ENCODE results near the gene MAMDC2. TPM values are rescaled to one million over a fixed set of nuclear protein-coding genes. Genes with fewer than 3 reads are reported as not detected.

The MAMDC2 gene
- total RNA-seq, 1 donor from 2014 or later, result 0.10 TPM

DNA sequence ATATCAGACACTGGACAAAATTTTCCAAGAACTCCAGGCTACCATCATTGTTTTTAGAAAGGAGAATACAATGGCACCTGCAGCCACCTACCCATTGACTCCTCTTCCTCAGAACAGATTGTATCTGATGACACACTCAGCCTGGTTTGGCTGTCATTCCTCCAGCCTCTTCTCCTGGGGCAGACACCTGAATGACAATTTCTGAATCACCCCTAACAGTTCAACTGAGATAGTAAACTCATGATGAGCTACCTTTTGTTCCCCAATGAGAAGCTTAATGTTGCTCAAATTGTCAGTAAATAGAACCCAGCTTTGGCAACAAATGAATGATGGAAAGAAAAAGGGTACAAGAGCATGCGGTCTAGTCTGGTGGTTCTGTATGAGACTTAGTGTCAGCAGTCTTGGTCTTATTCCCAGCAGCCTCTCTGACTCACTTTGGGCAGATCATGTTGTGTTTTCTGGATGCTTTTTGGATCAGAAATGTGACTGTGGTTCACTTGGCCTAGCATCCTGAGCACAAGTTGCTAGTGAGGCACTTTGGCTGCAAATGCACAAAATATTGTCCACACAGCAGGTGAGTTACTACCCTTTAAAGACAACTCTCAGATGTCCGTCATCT lies 78.3 kb downstream of the MAMDC2 start:
- no peaks in the 10 kb centered on the region for H3K36me3 Mint-ChIP-seq (ENCODE audit: low read depth, unreplicated experiment)
- TF ChIP-seq, protein P1, sequence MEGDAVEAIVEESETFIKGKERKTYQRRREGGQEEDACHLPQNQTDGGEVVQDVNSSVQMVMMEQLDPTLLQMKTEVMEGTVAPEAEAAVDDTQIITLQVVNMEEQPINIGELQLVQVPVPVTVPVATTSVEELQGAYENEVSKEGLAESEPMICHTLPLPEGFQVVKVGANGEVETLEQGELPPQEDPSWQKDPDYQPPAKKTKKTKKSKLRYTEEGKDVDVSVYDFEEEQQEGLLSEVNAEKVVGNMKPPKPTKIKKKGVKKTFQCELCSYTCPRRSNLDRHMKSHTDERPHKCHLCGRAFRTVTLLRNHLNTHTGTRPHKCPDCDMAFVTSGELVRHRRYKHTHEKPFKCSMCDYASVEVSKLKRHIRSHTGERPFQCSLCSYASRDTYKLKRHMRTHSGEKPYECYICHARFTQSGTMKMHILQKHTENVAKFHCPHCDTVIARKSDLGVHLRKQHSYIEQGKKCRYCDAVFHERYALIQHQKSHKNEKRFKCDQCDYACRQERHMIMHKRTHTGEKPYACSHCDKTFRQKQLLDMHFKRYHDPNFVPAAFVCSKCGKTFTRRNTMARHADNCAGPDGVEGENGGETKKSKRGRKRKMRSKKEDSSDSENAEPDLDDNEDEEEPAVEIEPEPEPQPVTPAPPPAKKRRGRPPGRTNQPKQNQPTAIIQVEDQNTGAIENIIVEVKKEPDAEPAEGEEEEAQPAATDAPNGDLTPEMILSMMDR (IDR thresholded peaks at IDR 0.05; ENCODE audit: unreplicated experiment), result no peak
- no peaks in the 10 kb centered on the region for H3K4me1 Mint-ChIP-seq (ENCODE audit: unreplicated experiment)

DNA sequence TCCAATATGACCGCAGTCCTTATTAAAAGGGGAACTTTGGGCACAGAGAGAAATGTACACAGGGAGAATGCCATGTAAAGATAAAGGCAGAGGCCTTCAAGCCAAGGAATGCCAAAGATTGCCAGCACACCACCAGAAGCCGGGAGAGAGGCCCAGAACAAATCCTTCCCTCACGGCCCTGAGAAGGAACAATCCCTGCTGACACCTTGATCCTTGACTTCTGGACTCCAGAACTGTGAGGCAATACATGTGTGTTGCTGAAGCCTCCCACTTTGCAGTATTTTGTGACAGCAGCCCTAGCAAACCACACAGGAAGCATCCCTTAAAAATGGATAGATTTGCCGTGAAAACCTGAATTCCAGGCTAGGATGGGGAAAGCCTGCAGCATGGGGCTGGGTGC lies 80.0 kb downstream of the MAMDC2 start:
- TF ChIP-seq, protein P1 (IDR thresholded peaks at IDR 0.05; ENCODE audit: unreplicated experiment), result no peak
- Mint-ChIP-seq H3K9me3 (ENCODE audit: unreplicated experiment) (no peaks in the 10 kb centered on the region), H3K27ac (ENCODE audit: unreplicated experiment) (no peak overlapping the region), H3K27me3 (ENCODE audit: unreplicated experiment) (no peaks in the 10 kb centered on the region), H3K4me1 (ENCODE audit: unreplicated experiment) (no peaks in the 10 kb centered on the region), H3K4me3 (ENCODE audit: unreplicated experiment) (no peak overlapping the region), H3K36me3 (ENCODE audit: low read depth, unreplicated experiment) (no peaks in the 10 kb centered on the region)
- DNase-seq (ENCODE audit: low spot score), result no peak

More for the DNA sequence above, 78.3 kb downstream of the MAMDC2 start:
- no peak overlapping the region for H3K27ac Mint-ChIP-seq (ENCODE audit: unreplicated experiment)
- H3K4me3 Mint-ChIP-seq (ENCODE audit: unreplicated experiment), result no peak overlapping the region
- DNase-seq (ENCODE audit: low spot score), result no peak
- no peaks in the 10 kb centered on the region for H3K9me3 Mint-ChIP-seq (ENCODE audit: unreplicated experiment)
- H3K27me3 Mint-ChIP-seq (ENCODE audit: unreplicated experiment), result no peaks in the 10 kb centered on the region

DNA sequence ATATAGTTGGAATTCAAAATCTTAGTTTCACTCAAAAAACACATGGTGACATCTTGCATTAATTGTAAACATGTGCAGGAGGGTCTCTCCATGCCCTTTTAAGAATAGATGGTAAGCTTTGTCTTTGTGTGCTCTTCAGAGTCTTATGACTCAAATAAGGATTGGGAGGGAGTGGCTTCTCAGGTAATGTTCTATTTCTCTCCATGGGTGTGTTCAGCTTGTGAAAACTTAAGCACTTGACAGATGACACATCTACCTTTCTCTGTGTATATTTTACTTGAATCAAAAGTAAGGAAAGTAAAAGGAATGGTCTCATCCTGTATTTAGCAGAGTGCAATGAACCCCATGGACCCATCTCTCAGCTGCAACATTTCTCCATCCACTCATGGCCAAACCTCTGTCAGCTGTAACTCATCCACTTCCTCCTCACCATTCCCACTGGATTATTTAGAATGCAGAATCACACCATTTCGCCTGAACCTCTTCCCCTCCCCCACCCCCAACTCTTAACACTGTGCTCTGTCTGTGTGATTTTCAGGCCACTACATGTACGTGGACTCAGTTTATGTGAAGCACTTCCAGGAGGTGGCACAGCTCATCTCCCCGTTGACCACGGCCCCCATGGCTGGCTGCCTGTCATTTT lies 82.1 kb downstream of the MAMDC2 start:
- no peaks in the 10 kb centered on the region for H3K4me1 Mint-ChIP-seq (ENCODE audit: unreplicated experiment)
- no peak overlapping the region for H3K27ac Mint-ChIP-seq (ENCODE audit: unreplicated experiment)
- H3K36me3 Mint-ChIP-seq (ENCODE audit: low read depth, unreplicated experiment), result no peaks in the 10 kb centered on the region
- no peak for DNase-seq (ENCODE audit: low spot score)
- TF ChIP-seq, protein P1 (IDR thresholded peaks at IDR 0.05; ENCODE audit: unreplicated experiment), result no peak
- H3K27me3 Mint-ChIP-seq (ENCODE audit: unreplicated experiment), result no peaks in the 10 kb centered on the region
- H3K9me3 Mint-ChIP-seq (ENCODE audit: unreplicated experiment), result no peaks in the 10 kb centered on the region
- H3K4me3 Mint-ChIP-seq (ENCODE audit: unreplicated experiment), result no peak overlapping the region

DNA sequence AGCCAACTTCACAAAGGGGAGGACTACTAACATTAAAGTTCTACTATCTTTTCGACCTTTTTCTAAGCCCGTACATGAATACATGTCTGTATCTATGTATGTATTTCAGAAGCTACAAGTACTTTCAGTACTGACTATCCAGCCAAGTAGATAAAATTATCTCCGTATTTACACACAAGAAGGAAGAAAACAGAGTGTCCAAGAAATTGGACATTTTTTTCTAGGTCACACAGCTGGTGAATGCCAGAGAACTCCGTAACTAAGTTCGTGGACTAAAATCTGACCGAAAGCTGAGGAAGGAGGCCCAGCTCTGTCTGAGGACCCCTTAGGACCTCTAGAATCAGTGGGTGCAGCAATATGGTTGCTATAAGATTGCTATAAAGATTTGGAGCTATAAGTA lies 83.4 kb downstream of the MAMDC2 start:
- TF ChIP-seq, protein P1 (IDR thresholded peaks at IDR 0.05; ENCODE audit: unreplicated experiment), result no peak
- Mint-ChIP-seq H3K9me3 (ENCODE audit: unreplicated experiment) (no peaks in the 10 kb centered on the region), H3K27ac (ENCODE audit: unreplicated experiment) (no peak overlapping the region), H3K4me1 (ENCODE audit: unreplicated experiment) (no peaks in the 10 kb centered on the region), H3K4me3 (ENCODE audit: unreplicated experiment) (no peak overlapping the region), H3K27me3 (ENCODE audit: unreplicated experiment) (no peaks in the 10 kb centered on the region), H3K36me3 (ENCODE audit: low read depth, unreplicated experiment) (no peaks in the 10 kb centered on the region)
- no peak for DNase-seq (ENCODE audit: low spot score)

Data from endothelial cell (in vitro differentiated cells).